ENCODE data around the gene TMEM59.
"Not testable (repeated sequence)": the region's sequence is repeated elsewhere in the genome, so short reads cannot be mapped to it uniquely, and the experiment has no call there.

TMEM59 gene

DNA sequence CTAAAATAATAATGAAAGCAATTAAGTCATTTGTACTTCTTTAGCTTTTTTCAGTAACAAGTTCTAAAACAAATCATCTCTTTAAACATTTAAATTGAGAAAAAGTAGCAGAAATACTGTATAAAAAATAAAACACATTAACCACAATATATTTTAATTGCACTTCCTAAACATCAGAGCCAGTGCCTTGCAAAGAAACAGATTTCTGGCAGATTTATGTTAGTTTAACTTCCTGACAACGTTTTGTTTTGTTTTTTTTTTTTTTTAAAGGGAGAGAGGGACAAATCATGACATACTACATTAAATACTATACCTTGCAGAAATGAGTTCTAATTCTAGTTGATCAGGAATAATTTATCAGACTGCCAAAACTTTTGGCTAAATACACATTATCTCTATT is 11.2 kb downstream of the TMEM59 start:
- no peak for ATAC-seq (ENCODE audit: low read depth)
- Mint-ChIP-seq H3K9me3 (no peaks in the 10 kb centered on the region), H3K4me1 (peaks cover 7% of the 10 kb centered on the region), H3K27me3 (no peaks in the 10 kb centered on the region), H3K36me3 (peaks cover 20% of the 10 kb centered on the region), H3K4me3 (no peak overlapping the region), H3K27ac (no peak overlapping the region)
- DNase-seq (ENCODE audit: low spot score in 2 of 2), result no peak

DNA sequence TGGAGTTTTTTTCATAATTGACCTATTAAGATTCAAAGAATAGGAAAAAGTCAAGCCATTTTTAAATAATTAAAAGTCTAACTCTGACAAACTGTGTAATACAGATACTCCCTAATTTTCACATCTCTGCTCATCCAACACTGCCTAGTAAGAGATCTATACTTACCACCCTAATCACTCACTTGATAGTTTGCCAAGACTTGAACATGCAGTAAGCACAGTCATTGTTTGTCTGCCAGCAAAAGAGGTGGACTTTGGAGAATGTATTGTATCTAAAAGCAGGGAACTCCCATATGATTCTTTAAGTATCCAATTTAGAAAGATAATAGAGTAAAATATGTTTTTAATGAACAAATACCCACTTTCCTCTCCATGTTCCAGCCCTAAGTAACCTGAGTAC is 15.5 kb downstream of the TMEM59 start:
- ATAC-seq (ENCODE audit: low read depth) (no peak), DNase-seq (ENCODE audit: low spot score in 2 of 2) (no peak)
- H3K36me3 Mint-ChIP-seq, result peaks cover 23% of the 10 kb centered on the region
- H3K27me3 Mint-ChIP-seq, result no peaks in the 10 kb centered on the region
- no peak overlapping the region for H3K27ac Mint-ChIP-seq
- H3K4me1 Mint-ChIP-seq, result no peaks in the 10 kb centered on the region
- no peak overlapping the region for H3K4me3 Mint-ChIP-seq
- H3K9me3 Mint-ChIP-seq, result no peaks in the 10 kb centered on the region

DNA sequence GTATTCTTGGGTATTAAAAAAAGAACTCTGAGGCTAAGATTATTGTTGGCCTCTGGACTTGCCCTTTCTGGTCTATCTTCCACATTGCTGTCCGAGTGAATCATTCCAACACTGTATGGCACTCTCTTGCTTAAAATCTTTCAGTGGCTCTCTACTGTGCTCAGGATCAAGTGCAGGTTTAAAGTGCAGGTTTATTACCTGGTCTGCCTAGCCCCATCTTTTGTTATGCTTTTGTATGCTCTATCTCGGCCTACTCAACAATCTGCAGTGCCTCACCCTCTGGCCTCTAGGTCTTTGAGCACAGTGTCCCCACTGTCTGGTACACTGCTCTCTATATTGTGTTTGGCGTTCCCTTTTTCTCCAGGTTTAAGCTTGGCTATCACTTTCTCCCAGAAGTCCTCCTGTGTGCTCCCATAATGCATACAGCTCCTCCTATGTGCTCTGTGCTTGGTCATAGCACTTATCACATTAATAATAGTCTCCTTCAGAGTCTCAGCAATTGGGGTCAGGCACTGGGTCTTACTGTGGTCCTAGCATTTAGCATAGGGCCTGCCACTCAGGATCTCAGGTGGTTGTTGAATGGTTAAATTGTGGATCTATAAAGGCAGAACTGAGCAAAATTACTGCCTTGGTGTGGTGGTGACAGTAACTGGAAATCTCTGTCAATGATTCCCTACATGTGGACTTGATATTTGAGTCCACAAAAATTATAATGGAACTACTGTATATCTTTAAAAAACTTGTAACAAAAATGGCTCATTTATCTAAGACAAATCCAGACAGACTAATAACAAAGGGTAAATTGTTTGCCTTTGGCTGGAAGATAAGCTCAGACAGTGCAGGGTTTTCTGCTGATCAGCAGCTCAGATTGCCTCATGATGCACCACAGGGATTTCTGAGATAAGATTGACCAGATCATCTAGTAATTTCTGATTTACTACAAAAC is 24.4 kb downstream of the TMEM59 start:
- ATAC-seq (ENCODE audit: low read depth) (no peak), DNase-seq (ENCODE audit: low spot score in 2 of 2) (no peak)
- peaks cover 2% of the 10 kb centered on the region for H3K4me1 Mint-ChIP-seq
- H3K27me3 Mint-ChIP-seq, result no peaks in the 10 kb centered on the region
- peaks cover 6% of the 10 kb centered on the region for H3K36me3 Mint-ChIP-seq
- H3K9me3 Mint-ChIP-seq, result no peaks in the 10 kb centered on the region
- H3K4me3 Mint-ChIP-seq, result no peak overlapping the region
- H3K27ac Mint-ChIP-seq, result peak overlapping the region; percentile 52

DNA sequence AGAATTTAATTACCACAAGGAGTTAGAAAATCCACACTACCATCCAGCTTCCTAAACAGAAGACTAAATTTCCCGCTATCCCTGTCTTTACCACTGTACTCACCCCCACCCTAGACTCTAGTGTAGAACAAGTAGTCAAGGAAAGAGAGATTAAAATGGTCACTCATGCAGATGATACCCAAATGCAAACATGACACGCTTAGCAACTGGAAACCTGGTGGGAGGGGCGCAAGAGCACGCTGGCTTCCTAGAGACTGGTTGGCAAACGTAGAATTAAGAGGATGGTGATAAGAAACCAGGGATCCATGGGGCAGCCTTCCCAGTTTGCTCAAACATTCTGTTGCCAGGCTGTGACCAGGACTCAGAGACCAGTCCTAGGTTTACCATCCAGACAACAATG is 25.2 kb downstream of the TMEM59 start:
- no peak overlapping the region for H3K27ac Mint-ChIP-seq

DNA sequence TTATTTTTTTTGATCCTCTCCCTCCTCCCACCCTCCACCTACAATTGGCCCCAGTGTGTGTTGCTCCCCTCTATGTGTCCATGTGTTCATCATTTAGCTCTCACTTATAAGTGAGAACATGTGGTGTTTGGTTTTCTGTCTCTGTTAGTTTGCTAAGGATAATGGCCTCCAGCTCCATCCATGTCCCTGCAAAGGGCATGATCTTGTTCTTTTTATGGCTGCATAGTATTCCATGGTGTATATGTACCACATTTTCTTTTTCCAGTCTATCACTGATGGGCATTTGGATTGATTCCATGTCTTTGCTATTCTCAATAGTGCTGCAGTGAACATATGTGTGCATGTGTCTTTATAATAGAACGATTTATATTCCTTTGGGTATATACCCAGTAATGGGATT is 28.2 kb downstream of the TMEM59 start:
- H3K27ac Mint-ChIP-seq; ATAC-seq (ENCODE audit: low read depth); H3K9me3 Mint-ChIP-seq; DNase-seq (ENCODE audit: low spot score in 2 of 2); H3K27me3 Mint-ChIP-seq; H3K4me1 Mint-ChIP-seq; H3K36me3 Mint-ChIP-seq; H3K4me3 Mint-ChIP-seq: not testable (repeated sequence)

More for the DNA sequence above, 25.2 kb downstream of the TMEM59 start:
- Mint-ChIP-seq H3K4me3 (no peak overlapping the region), H3K27me3 (no peaks in the 10 kb centered on the region), H3K36me3 (peaks cover 6% of the 10 kb centered on the region), H3K9me3 (no peaks in the 10 kb centered on the region), H3K4me1 (peaks cover 2% of the 10 kb centered on the region)
- DNase-seq (ENCODE audit: low spot score in 2 of 2) (no peak), ATAC-seq (ENCODE audit: low read depth) (no peak)

DNA sequence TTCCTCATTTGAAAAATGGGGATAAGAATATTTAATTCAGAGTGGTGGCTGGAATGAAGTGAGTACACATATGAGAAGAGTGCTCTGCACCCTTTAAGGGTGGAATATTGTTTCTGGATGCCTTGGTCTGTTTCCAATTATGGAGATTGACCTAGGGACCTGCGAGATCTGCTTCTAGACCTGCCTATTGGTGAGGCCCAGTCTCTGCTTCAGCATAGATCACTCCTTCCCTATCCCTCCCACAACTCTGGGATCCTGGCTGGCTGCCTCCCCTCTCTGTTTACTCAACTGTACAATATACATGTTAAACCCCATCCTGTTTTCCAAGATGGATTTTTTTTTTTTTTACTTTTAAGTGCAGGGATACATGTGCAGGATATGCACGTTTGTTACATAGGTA is 28.6 kb downstream of the TMEM59 start:
- DNase-seq (ENCODE audit: low spot score in 2 of 2), result no peak
- no peak overlapping the region for H3K4me3 Mint-ChIP-seq
- H3K36me3 Mint-ChIP-seq, result peaks cover 2% of the 10 kb centered on the region
- H3K4me1 Mint-ChIP-seq, result no peaks in the 10 kb centered on the region
- ATAC-seq (ENCODE audit: low read depth), result no peak
- no peak overlapping the region for H3K27ac Mint-ChIP-seq
- no peaks in the 10 kb centered on the region for H3K27me3 Mint-ChIP-seq
- no peaks in the 10 kb centered on the region for H3K9me3 Mint-ChIP-seq

DNA sequence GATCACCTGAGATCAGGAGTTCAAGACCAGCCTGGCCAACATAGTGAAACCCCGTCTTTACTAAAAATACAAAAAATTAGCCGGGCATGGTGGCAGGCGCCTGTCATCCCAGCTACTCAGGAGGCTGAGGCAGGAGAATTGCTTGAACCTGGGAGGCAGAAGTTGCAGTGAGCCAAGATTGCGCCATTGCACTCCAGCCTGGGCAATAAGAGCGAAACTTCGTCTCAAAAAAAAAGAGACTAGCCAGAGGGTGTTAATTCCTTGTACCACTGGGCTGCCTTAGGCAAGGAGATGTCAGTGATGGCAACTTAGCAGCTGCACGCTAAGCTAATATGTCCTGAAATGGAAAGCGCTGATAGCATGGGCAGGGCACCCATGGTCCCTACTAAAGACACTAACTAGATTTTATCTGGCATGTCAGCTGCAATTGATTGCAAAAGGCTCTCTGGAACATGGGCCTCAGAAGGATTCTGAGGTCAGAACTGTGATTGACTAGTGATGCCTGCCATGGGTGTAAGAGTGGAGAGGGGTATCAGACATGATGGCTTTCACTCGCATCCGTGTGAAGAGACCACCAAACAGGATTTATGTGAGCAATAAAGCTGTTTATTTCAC is 33.3 kb downstream of the TMEM59 start:
- ATAC-seq (ENCODE audit: low read depth); H3K4me1 Mint-ChIP-seq; DNase-seq (ENCODE audit: low spot score in 2 of 2); H3K9me3 Mint-ChIP-seq; H3K36me3 Mint-ChIP-seq; H3K27me3 Mint-ChIP-seq; H3K4me3 Mint-ChIP-seq; H3K27ac Mint-ChIP-seq: not testable (repeated sequence)

DNA sequence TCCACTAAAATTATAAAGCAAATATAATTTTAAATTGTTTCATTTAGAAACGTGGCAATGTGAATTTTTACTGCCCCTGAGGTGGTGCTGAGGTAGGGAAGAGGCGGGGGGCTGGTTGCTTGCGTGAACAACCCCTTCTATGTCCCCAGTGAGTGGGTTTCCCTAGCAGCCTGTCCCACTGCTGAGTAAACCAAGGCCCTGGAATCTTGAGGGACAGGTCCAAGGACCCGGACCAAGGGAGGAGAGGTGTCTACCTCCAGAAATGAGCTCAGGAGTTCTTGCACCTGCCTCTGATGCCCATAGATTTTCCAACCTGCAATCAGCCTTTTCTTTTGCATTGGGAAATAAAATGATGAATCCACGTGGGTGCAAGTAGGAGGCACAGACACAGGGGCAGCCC is 34.4 kb downstream of the TMEM59 start:
- Mint-ChIP-seq H3K27ac (no peak overlapping the region), H3K4me3 (no peak overlapping the region), H3K27me3 (peaks cover 6% of the 10 kb centered on the region), H3K9me3 (no peaks in the 10 kb centered on the region), H3K36me3 (no peaks in the 10 kb centered on the region), H3K4me1 (no peaks in the 10 kb centered on the region)
- DNase-seq (ENCODE audit: low spot score in 2 of 2) (no peak), ATAC-seq (ENCODE audit: low read depth) (no peak)

DNA sequence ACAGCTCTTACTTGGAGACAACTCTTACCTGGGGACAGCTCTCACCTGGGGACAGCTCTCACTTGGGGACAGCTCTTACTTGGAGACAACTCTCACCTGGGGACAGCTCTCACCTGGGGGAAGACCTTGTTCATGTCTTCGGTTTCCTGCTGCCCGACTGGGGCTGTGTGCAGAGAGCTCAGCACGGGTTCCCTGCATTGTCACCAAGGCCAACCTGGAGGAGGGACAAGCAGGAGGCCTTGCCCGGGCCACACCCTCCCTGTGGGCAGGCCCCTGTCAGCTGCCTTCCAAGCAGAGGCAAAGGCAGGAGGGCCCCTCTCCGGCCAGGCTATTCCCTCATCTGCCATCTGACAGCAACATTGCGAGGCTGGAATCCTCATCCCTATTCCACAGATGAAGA is 35.0 kb downstream of the TMEM59 start, which contains the start of gene LDLRAD1:
LDLRAD1 (minus strand) TSS at position 208 of the 400 bp plus-strand sequence; CDS start at position 134, 74 bp downstream.
- no peaks in the 10 kb centered on the region for H3K36me3 Mint-ChIP-seq
- DNase-seq (ENCODE audit: low spot score in 2 of 2) (no peak), ATAC-seq (ENCODE audit: low read depth) (no peak)
- peaks cover 10% of the 10 kb centered on the region for H3K27me3 Mint-ChIP-seq
- no peak within 1 kb of the TSS for H3K27ac Mint-ChIP-seq
- H3K4me3 Mint-ChIP-seq, result no peak within 1 kb of the TSS
- no peaks in the 10 kb centered on the region for H3K9me3 Mint-ChIP-seq
- H3K4me1 Mint-ChIP-seq, result no peaks in the 10 kb centered on the region

DNA sequence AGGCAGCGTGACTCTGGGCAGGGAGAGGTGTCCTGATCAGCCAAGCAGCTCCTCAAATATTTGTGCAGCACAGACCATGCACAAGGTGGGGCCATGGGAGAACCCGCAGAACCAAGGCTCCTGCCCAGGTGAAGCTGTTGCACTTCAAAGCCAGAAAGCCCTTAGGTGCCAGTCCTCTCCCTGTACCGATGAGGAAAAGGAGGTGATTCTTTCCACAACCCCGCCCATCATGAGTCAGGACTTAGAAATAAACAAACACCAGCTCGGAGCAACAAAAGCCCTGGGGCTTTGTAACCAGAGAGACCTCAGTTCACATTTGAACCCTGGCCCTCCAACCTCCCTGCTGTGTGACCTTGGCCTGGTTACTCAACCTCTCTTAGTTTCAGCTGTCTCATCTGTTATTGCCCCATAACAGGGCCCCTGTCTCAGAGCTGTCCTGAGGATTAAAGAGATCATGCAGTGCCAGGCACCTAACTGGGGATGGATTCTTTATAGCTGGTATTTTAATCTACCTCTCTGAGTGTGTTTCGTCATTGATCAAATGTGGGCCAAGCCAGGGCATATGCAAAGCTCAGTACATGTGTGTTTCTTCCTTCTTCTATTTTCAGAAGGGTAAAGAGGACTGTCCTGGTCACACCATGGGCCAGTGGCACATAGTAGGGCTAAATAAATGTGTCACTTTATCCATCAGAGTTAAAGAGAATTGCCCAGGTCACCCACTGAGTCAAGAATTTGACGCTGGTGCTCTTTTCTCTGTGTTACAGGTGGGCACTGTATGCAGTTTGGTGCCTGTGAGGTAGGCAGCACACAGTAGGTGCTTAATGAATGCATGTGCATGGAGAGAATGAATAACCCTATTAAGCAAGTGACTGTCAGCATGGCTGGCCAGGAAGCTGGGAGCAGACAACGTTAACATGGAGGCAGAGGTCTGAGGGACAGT is 36.4 kb downstream of the TMEM59 start:
- Mint-ChIP-seq H3K4me1 (no peaks in the 10 kb centered on the region), H3K27me3 (peaks cover 13% of the 10 kb centered on the region), H3K36me3 (no peaks in the 10 kb centered on the region), H3K4me3 (no peak overlapping the region), H3K9me3 (no peaks in the 10 kb centered on the region), H3K27ac (no peak overlapping the region)
- DNase-seq (ENCODE audit: low spot score in 2 of 2) (no peak), ATAC-seq (ENCODE audit: low read depth) (no peak)

DNA sequence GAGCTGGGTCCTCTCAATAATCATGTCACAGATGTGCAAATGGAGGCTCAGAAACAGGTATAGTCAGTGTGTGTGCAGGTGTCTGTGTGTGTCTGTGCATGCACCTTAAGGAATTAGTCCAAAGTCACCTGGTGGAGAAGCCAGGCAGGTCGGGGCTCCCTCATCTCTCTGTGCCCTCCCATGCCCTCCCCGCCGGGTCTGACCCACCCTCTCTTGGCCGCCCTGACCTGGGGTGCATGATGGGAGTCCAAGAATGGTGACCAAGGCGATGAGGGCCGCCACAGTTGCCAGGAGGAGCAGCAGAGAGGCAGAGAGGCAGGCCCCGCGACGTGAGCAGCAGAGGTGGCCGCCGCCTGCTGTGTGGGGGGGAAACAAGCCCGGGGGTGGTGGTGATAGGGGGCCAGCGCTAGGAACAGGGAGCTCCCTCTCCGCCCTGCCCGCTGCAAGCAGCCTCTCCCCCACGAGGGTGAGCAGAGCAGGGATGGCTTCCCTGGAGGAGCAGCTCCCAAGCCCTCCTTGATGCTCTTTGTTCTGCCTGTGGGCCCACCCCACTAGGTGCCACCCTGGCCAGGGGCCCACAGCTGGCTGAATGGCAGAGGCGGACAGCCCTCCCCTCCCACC is 38.9 kb downstream of the TMEM59 start:
- Mint-ChIP-seq H3K4me3 (no peak overlapping the region), H3K27me3 (peaks cover 18% of the 10 kb centered on the region), H3K36me3 (no peaks in the 10 kb centered on the region), H3K4me1 (no peaks in the 10 kb centered on the region), H3K9me3 (no peaks in the 10 kb centered on the region), H3K27ac (no peak overlapping the region)
- DNase-seq (ENCODE audit: low spot score in 2 of 2) (no peak), ATAC-seq (ENCODE audit: low read depth) (no peak)

DNA sequence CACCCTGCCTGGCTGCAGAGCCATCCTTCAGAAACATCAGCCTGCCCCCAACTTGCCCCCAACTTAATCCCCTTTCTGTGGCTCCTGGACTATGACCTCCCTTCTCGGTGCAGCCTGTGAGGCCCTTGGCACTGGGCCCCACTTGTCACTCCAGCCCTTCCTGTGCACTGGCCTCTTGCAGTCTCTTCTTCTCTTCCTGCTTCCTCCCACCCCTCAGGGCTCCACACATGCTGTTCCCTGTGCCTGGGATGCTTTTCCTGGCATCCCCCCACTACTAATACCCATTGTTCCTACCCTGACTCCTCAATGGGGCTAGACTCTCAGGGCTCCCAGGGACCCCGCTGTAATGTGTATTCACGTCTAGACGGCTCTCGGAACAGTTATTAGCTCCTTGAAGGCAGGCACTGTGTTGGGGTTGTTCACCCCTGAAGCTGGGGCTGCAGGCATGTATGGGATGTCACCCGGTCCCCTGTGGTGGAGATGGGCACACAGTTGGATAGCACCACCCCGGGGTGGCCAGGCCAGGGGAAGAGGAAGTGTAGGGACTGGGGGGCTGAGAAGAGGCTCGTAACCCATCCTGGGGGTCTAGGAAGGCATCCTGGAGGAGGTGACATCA is 39.5 kb downstream of the TMEM59 start:
- ATAC-seq (ENCODE audit: low read depth), result no peak
- Mint-ChIP-seq H3K4me3 (no peak overlapping the region), H3K27me3 (peaks cover 18% of the 10 kb centered on the region), H3K4me1 (no peaks in the 10 kb centered on the region), H3K36me3 (no peaks in the 10 kb centered on the region), H3K27ac (no peak overlapping the region), H3K9me3 (no peaks in the 10 kb centered on the region)
- DNase-seq (ENCODE audit: low spot score in 2 of 2), result no peak

DNA sequence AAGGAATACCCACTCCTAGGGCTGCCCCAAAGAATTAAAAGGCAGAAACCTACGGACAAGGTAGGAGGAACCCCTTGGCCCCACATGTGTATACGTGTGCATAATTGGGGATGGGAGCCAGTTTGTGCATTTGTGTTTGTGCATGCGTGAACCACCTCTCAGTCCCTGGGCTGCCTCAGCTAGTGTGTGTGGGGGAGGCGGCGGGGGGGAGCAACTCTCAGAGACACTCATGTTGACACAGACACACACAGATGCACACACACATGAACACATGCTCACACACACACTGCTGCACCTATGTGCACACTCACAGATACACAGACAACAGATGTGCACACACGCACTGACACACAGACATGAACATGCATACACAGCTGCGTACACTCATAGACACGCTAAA is 40.1 kb downstream of the TMEM59 start:
- no peaks in the 10 kb centered on the region for H3K4me1 Mint-ChIP-seq
- no peak overlapping the region for H3K4me3 Mint-ChIP-seq
- ATAC-seq (ENCODE audit: low read depth) (no peak), DNase-seq (ENCODE audit: low spot score in 2 of 2) (no peak)
- no peaks in the 10 kb centered on the region for H3K36me3 Mint-ChIP-seq
- no peaks in the 10 kb centered on the region for H3K9me3 Mint-ChIP-seq
- no peak overlapping the region for H3K27ac Mint-ChIP-seq
- H3K27me3 Mint-ChIP-seq, result peaks cover 18% of the 10 kb centered on the region

Measured in memory B cell (primary cell).